Measurements from ENCODE around the gene PKD2L1. TPM values are rescaled to one million over a fixed set of nuclear protein-coding genes. Genes with fewer than 3 reads are reported as not detected.

PKD2L1 gene
- total RNA-seq, 1 donor from 2014 or later: 0.44 TPM

DNA sequence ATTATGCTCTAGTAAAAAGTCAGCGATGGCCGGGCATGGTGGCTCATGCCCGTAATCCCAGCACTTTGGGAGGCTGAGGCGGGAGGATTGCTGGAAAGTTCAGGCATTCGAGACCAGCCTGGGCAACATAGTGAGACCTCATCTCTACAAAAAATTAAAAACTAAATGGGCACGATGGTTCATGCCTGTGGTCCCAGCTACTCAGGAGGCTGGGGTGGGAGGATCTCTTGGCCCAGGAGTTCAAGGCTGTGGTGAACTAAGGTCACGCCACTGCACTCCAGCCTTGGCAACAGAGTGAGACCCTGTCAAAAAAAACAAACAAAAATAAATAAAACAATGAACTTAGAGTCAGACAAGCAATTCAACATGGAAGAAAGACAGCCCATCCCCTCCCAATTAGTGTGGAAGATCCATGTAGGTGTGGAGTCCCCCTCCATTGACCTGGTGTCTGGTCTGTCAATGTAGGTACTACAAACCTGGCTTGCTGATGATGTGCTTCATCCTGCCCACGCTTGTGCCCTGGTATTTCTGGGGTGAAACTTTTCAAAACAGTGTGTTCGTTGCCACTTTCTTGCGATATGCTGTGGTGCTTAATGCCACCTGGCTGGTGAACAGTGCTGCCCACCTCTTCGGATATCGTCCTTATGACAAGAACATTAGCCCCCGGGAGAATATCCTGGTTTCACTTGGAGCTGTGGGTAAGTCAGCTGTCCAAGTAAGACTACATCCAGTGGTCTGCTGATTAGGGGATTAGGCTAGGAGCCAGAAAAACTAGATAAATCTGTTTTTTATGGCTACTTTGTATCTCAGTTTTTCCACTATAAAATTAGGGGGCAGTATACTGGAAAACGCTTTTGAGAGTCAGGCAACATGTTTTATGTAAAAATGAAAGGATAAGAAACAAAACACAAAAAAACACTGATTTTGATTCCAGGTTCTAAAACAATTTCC lies 26.3 kb upstream of the PKD2L1 start:
- no peak for DNase-seq
- TF ChIP-seq, protein P1, sequence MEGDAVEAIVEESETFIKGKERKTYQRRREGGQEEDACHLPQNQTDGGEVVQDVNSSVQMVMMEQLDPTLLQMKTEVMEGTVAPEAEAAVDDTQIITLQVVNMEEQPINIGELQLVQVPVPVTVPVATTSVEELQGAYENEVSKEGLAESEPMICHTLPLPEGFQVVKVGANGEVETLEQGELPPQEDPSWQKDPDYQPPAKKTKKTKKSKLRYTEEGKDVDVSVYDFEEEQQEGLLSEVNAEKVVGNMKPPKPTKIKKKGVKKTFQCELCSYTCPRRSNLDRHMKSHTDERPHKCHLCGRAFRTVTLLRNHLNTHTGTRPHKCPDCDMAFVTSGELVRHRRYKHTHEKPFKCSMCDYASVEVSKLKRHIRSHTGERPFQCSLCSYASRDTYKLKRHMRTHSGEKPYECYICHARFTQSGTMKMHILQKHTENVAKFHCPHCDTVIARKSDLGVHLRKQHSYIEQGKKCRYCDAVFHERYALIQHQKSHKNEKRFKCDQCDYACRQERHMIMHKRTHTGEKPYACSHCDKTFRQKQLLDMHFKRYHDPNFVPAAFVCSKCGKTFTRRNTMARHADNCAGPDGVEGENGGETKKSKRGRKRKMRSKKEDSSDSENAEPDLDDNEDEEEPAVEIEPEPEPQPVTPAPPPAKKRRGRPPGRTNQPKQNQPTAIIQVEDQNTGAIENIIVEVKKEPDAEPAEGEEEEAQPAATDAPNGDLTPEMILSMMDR (IDR thresholded peaks at IDR 0.05; ENCODE audit: partially characterized antibody, unreplicated experiment): no peak
- Mint-ChIP-seq H3K4me3 (ENCODE audit: unreplicated experiment) (no peak overlapping the region), H3K4me1 (ENCODE audit: low read depth, unreplicated experiment) (peaks cover 34% of the 10 kb centered on the region), H3K36me3 (ENCODE audit: unreplicated experiment) (peaks cover 23% of the 10 kb centered on the region), H3K9me3 (ENCODE audit: unreplicated experiment) (peaks cover 5% of the 10 kb centered on the region), H3K27ac (ENCODE audit: unreplicated experiment) (no peak overlapping the region), H3K27me3 (ENCODE audit: unreplicated experiment) (peaks cover 2% of the 10 kb centered on the region)

DNA sequence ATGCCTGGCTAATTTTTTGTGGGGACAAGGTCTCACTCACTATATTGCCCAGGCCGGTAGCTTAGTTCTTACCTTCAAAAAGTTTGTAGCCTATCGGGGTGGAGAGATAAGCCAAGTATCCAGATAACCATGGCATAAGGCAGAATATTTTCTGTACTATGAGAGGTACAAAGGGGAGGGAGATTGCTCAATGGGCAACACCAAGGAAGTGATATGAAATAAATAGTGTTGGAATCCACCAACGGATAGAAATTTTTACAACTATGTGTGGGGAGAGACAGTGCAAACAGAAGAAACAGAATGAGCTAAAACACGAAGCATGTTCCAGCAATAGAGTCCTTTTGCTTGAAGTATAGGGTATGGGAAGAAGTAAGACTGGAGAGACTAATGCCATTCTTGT lies 25.1 kb upstream of the PKD2L1 start:
- Mint-ChIP-seq H3K36me3 (ENCODE audit: unreplicated experiment) (peaks cover 27% of the 10 kb centered on the region), H3K27ac (ENCODE audit: unreplicated experiment) (no peak overlapping the region), H3K4me3 (ENCODE audit: unreplicated experiment) (no peak overlapping the region), H3K9me3 (ENCODE audit: unreplicated experiment) (peaks cover 6% of the 10 kb centered on the region), H3K27me3 (ENCODE audit: unreplicated experiment) (peaks cover 2% of the 10 kb centered on the region), H3K4me1 (ENCODE audit: low read depth, unreplicated experiment) (peaks cover 45% of the 10 kb centered on the region)
- TF ChIP-seq, protein P1 (IDR thresholded peaks at IDR 0.05; ENCODE audit: partially characterized antibody, unreplicated experiment): no peak
- DNase-seq: no peak

DNA sequence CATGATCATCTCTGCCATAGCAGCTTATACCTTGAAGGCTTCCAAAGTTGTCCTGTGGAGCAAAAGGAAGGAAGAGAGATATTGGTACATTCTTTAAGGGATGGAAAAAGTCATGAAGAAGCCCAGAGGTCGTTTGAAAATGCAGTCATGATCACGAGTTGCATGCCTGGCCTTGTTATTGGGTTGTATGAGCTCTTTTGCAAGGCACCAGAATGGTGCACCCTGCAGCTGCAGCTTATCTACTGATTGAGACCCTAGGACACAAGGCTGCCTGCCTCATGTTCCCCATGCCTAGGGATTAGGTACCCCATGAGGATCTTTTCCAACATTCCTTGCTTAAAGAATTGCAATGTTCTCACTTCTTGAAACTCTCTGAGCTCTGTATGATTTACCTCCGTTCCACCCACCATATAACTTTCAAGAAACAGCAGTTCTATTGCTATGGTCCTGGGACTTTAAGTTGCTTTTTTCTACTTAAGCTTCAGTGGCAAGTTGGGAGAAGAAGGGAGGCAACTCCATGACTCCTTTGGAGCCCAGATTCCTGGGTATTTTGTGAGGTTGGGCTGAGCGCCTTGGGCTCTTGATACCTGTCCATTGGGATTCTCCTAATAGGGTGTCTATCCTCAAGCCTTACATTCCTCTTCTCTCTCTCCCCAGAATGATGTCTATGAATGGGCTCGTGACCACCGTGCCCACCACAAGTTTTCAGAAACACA lies 23.9 kb upstream of the PKD2L1 start:
- DNase-seq: no peak
- Mint-ChIP-seq H3K36me3 (ENCODE audit: unreplicated experiment) (peaks cover 33% of the 10 kb centered on the region), H3K9me3 (ENCODE audit: unreplicated experiment) (peaks cover 11% of the 10 kb centered on the region), H3K27me3 (ENCODE audit: unreplicated experiment) (no peaks in the 10 kb centered on the region), H3K4me3 (ENCODE audit: unreplicated experiment) (peak overlapping the region; percentile 55), H3K27ac (ENCODE audit: unreplicated experiment) (no peak overlapping the region), H3K4me1 (ENCODE audit: low read depth, unreplicated experiment) (peaks cover 47% of the 10 kb centered on the region)
- TF ChIP-seq, protein P1 (IDR thresholded peaks at IDR 0.05; ENCODE audit: partially characterized antibody, unreplicated experiment): no peak

DNA sequence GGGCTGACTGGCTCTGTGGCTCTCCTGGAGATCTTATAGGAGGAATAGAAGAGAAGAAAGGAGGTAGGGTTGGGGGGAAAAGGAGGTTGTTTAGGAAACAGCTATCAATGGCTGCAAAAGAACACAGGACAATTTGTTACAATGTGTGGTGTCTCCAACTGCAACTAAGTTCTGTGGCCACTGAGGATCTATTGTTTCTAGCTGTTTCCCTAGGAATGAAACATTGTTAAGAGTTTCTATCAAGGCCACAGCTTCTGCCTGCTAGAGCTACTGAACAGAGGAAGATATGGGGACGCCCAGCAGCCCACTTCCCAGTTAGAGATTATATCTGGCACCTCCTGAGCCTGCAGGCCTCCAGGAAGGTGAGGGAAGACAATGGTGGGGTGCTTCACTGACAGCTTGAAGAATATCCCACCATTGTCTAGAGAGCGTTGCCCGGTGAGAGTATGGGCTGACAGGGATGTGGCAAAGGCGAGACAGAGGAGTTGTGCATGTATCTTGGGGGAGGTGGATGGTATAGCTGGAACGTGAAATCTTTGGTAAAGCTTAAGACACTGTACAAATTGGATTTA lies 21.0 kb upstream of the PKD2L1 start:
- H3K4me1 Mint-ChIP-seq (ENCODE audit: low read depth, unreplicated experiment): peaks cover 45% of the 10 kb centered on the region
- TF ChIP-seq, protein P1 (IDR thresholded peaks at IDR 0.05; ENCODE audit: partially characterized antibody, unreplicated experiment): no peak
- peak overlapping the region; percentile 56 for H3K27ac Mint-ChIP-seq (ENCODE audit: unreplicated experiment)
- peak overlapping the region; percentile 97 for H3K4me3 Mint-ChIP-seq (ENCODE audit: unreplicated experiment)
- H3K9me3 Mint-ChIP-seq (ENCODE audit: unreplicated experiment): peaks cover 17% of the 10 kb centered on the region
- DNase-seq: no peak
- H3K36me3 Mint-ChIP-seq (ENCODE audit: unreplicated experiment): peaks cover 26% of the 10 kb centered on the region
- peaks cover 14% of the 10 kb centered on the region for H3K27me3 Mint-ChIP-seq (ENCODE audit: unreplicated experiment)

All from glutamatergic neuron (in vitro differentiated cells).